H1 (cell line): ENCODE data around the gene PHACTR2. TPM values are rescaled to one million over a fixed set of nuclear protein-coding genes. Genes with fewer than 3 reads are reported as not detected.

Experiments
- BACH1 ChIP-seq: IDR thresholded peaks from 2 replicates; pipeline ENCODE4 v1.6.1; 2012; ENCODE audit warnings: low read length, improper control_type of control experiment
- BCL11A ChIP-seq, 2 experiments: IDR thresholded peaks; one replicate each; pipeline ENCODE4 v1.6.1; 2011; ENCODE audit warnings: low read depth in 2 of 2, low read length in 2 of 2, mild to moderate bottlenecking in 2 of 2
- CHD1 ChIP-seq: IDR thresholded peaks from 2 replicates; pipeline ENCODE4 v1.6.1; 2012; ENCODE audit warnings: low read depth, low read length, improper control_type of control experiment
- EP300 ChIP-seq, 2 experiments: IDR thresholded peaks; 1 replicate in 1 of 2; 2 replicates in 1 of 2; pipeline ENCODE4 v1.6.1; 2011 to 2012; ENCODE audit warnings: low read depth in 2 of 2, low read length in 2 of 2, mild to moderate bottlenecking in 2 of 2, borderline replicate concordance in 1 of 2, inconsistent platforms in 1 of 2, moderate library complexity in 1 of 2
- FOSL1 ChIP-seq: IDR thresholded peaks from 2 replicates; pipeline ENCODE4 v1.6.1; 2011; ENCODE audit warnings: mild to moderate bottlenecking, low read depth, low read length, moderate library complexity; ENCODE audit not compliant: insufficient read depth
- GABPA ChIP-seq: IDR thresholded peaks from 2 replicates; pipeline ENCODE4 v1.6.1; 2011; ENCODE audit warnings: mild to moderate bottlenecking, low read length, moderate library complexity, borderline replicate concordance; ENCODE audit not compliant: insufficient read depth
- GTF2F1 ChIP-seq: IDR thresholded peaks from 2 replicates; pipeline ENCODE4 v1.6.1; 2012; ENCODE audit warnings: low read depth, low read length, improper control_type of control experiment, borderline replicate concordance
- JUN ChIP-seq: IDR thresholded peaks from 2 replicates; pipeline ENCODE4 v1.6.1; 2011; ENCODE audit warnings: low read depth, mild to moderate bottlenecking, improper control_type of control experiment, low read length
- KDM4A ChIP-seq: IDR thresholded peaks from one replicate; pipeline ENCODE4 v1.7.1; 2012; ENCODE audit warnings: low read depth, mild to moderate bottlenecking, moderate library complexity, low read length, inconsistent platforms; ENCODE audit not compliant: severe bottlenecking
- KDM5A ChIP-seq: fragments of 200-600 bp; IDR thresholded peaks from 2 replicates; pipeline ENCODE4 v1.7.1; 2012; ENCODE audit warnings: mild to moderate bottlenecking, low read length, inconsistent platforms, mixed read lengths
- MAFK ChIP-seq: IDR thresholded peaks from 2 replicates; pipeline ENCODE4 v1.6.1; 2012; ENCODE audit warnings: low read depth, mild to moderate bottlenecking, improper control_type of control experiment, low read length
- RAD21 ChIP-seq, 2 experiments: IDR thresholded peaks in 1 of 2; conservative IDR thresholded peaks in 1 of 2; 2 replicates each; pipeline ENCODE4 v1.6.1; 2011; ENCODE audit warnings: low read depth in 2 of 2, low read length in 2 of 2, improper control_type of control experiment in 1 of 2, inconsistent platforms in 1 of 2, mild to moderate bottlenecking in 1 of 2, moderate library complexity in 1 of 2
- RNF2 ChIP-seq: fragments of 200-900, 300-1000 bp; sonication (generic); IDR thresholded peaks from 2 replicates; pipeline ENCODE4 v1.7.1; 2016; ENCODE audit warnings: borderline replicate concordance, low read depth, mild to moderate bottlenecking, antibody characterized with exemption, low read length; ENCODE audit not compliant: poor library complexity, severe bottlenecking; ENCODE audit errors: missing control alignments
- SIRT6 ChIP-seq: IDR thresholded peaks from one replicate; pipeline ENCODE4 v1.7.1; 2012; ENCODE audit warnings: low read length, inconsistent platforms
- SP1 ChIP-seq: IDR thresholded peaks from 2 replicates; pipeline ENCODE4 v1.6.1; 2011; ENCODE audit warnings: low read depth, low read length
- YY1 ChIP-seq: IDR thresholded peaks from 2 replicates; pipeline ENCODE4 v1.6.1; 2011; ENCODE audit warnings: low read depth, mild to moderate bottlenecking, low read length
- polyA plus RNA-seq, 7 experiments: library from polyadenylated mRNA; depleted of rRNA in 3 of 7; stranded (reverse) in 5 of 7; unstranded in 2 of 7; fragments of >200 nt in 5 of 7; fragments of 200-250 nt in 2 of 7; gene quantifications; 1 replicate in 5 of 7; 2 replicates in 1 of 7; 4 replicates in 1 of 7; pipeline versions ENCODE4 v1.2.1 to v1.2.3, GENCODE V29; 2011 to 2013; ENCODE audit warnings: missing spikeins in 2 of 7, mixed read lengths in 2 of 7
- total RNA-seq: library from RNA; stranded (reverse); fragmentation: NEBNext Ultra II Directional; extraction: Animal tissue kit (Norgen Biotek cat#: 25700); gene quantifications from 2 replicates; pipeline ENCODE4 v1.2.1, GENCODE V29; 2021
- TF ChIP-seq, protein P1 (sequence below): IDR thresholded peaks from 2 replicates; pipeline ENCODE4 v1.6.1; 2012; ENCODE audit warnings: inconsistent platforms
- TF ChIP-seq, protein P2 (sequence below): IDR thresholded peaks from 2 replicates; pipeline ENCODE4 v1.6.1; 2011; ENCODE audit warnings: low read length, improper control_type of control experiment
- TF ChIP-seq, protein P3 (sequence below): IDR thresholded peaks from 2 replicates; pipeline ENCODE4 v1.6.1; 2012; ENCODE audit warnings: inconsistent platforms

PHACTR2 gene
- total and polyA plus RNA-seq, 2 of the 8 experiments (the other 6 are each of a cell fraction or from before 2014, with no cell fraction given), result 16.9 to 131 TPM

DNA sequence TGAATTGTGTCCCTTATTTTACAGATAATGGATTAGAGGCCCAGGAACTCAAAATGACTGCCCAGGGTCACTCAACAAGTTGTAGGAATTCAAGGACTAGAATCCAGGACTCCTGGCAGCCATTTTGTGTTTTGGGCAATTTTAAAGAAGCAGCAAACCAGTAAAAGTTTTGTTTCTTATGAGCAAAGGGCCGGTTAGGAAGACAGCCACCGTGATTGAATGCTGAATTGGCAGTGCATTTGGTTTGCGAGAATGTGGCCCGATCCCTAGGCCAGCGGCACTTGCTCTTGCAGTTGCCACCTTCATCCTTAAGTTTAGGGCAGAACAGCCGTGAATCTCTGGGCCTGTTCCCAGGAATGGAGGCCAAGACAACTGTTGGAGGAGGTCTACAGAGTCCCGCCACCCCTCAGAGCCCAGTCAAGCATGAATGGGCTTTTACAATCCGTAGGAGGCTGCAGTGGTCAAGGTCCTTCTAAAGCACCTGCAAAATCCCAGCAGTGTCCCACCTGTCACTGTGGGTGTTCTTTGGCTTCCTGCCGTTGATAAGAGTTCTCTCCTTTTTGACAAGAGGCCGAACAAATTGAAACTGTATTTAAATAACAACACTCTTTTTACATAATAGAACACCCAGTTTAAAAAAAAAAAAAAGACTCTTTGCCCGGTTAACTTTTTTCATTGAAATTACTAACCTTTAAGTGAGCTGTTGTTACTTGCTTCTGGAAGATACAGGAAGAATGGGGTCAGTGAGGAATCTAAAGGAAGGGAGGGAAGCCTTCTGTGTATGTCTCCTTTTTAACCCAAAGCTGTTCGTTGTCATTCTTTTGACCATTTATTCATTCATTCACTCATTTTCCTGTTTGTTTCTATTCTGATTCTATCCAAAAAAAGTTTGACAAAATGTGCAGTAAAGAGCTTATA lies 68.7 kb downstream of the PHACTR2 start (continued):
- no peak for TF ChIP-seq GABPA
- no peak for TF ChIP-seq KDM4A
- peak in 1 of 2 experiments; percentile 20; a peak in 2 of 4 replicates for TF ChIP-seq RAD21 (IDR thresholded peaks at IDR 0.05 in 1 of 2, conservative IDR thresholded peaks at IDR 0.05 in 1 of 2; ENCODE audit: low read depth in 2 of 2, low read length in 2 of 2)
- TF ChIP-seq BCL11A (IDR thresholded peaks at IDR 0.05; ENCODE audit: low read depth in 2 of 2, low read length in 2 of 2), result no peak
- TF ChIP-seq SP1, result peak; percentile 69
- TF ChIP-seq CHD1, result no peak
- TF ChIP-seq, protein P1, sequence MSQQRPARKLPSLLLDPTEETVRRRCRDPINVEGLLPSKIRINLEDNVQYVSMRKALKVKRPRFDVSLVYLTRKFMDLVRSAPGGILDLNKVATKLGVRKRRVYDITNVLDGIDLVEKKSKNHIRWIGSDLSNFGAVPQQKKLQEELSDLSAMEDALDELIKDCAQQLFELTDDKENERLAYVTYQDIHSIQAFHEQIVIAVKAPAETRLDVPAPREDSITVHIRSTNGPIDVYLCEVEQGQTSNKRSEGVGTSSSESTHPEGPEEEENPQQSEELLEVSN, result 0 out of 2 replicates have a peak, but pooled peaks have one; percentile 22
- TF ChIP-seq GTF2F1, result peak; percentile 68; the same call in 1 of the 2 replicates
- peak in 1 of 2 experiments; percentile 81; a peak in 1 of 3 replicates for TF ChIP-seq EP300 (IDR thresholded peaks at IDR 0.05; ENCODE audit: borderline replicate concordance in 1 of 2, low read depth in 2 of 2, low read length in 2 of 2)
- TF ChIP-seq, protein P2, sequence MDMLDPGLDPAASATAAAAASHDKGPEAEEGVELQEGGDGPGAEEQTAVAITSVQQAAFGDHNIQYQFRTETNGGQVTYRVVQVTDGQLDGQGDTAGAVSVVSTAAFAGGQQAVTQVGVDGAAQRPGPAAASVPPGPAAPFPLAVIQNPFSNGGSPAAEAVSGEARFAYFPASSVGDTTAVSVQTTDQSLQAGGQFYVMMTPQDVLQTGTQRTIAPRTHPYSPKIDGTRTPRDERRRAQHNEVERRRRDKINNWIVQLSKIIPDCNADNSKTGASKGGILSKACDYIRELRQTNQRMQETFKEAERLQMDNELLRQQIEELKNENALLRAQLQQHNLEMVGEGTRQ, result no peak
- TF ChIP-seq FOSL1, result no peak
- peak; percentile 87 for TF ChIP-seq YY1
- no peak for TF ChIP-seq RNF2
- TF ChIP-seq BACH1, result no peak
- TF ChIP-seq JUN, result no peak
- TF ChIP-seq MAFK, result no peak; the same call in 1 of the 2 replicates
- no peak for TF ChIP-seq KDM5A
- TF ChIP-seq, protein P3, sequence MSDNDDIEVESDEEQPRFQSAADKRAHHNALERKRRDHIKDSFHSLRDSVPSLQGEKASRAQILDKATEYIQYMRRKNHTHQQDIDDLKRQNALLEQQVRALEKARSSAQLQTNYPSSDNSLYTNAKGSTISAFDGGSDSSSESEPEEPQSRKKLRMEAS, result 0 out of 2 replicates have a peak, but pooled peaks have one; percentile 13
- TF ChIP-seq SIRT6, result no peak
